WTC11 (cell line): ENCODE results near the gene DNAJB2.

Experiments used
- CTCF ChIP-seq: fragments of 200-600 bp; IDR thresholded peaks from 2 replicates; pipeline ENCODE4 v1.8.0; 2022; ENCODE audit warnings: antibody characterized with exemption
- ELF4 ChIP-seq: sonication (generic); formaldehyde crosslinking; IDR thresholded peaks from 2 replicates; pipeline ENCODE4 v1.8.1; 2022; ENCODE audit warnings: low read depth, mild to moderate bottlenecking, moderate library complexity, missing genetic modification reagents
- FOXP1 ChIP-seq: sonication (generic); formaldehyde crosslinking; IDR thresholded peaks from 2 replicates; pipeline ENCODE4 v1.8.0; 2022; ENCODE audit warnings: missing genetic modification reagents, mild to moderate bottlenecking, moderate library complexity, borderline replicate concordance
- NR3C1 ChIP-seq: sonication (generic); formaldehyde crosslinking; conservative IDR thresholded peaks from 2 replicates; pipeline ENCODE4 v1.8.1; 2023; ENCODE audit warnings: low read depth, mild to moderate bottlenecking, missing genetic modification reagents

GRCh38 chr2:219274361-219274921, 4.7 kb upstream of the DNAJB2 start:
- no peak for TF ChIP-seq CTCF
- no peak for TF ChIP-seq ELF4
- TF ChIP-seq NR3C1 (CRISPR knock-in tag): no peak
- no peak for TF ChIP-seq FOXP1 (CRISPR knock-in tag)
